SK-N-SH (cell line): ENCODE results near the gene PLIN4. TPM values are rescaled to one million over a fixed set of nuclear protein-coding genes. Genes with fewer than 3 reads are reported as not detected.

Experiments
- CTCF ChIA-PET: fragments of 300-600, 350-600 bp; formaldehyde crosslinking; extraction: SDS; loops from one replicate; lab custom pipeline; 2021; lab: Yijun Ruan, JAX
- POLR2A ChIA-PET: fragments of 350-600 bp; sonication (Branson Sonifier 250); formaldehyde crosslinking; extraction: SDS; loops from one replicate; lab custom pipeline; 2020; ENCODE audit warnings: antibody characterized with exemption, inconsistent platforms; lab: Yijun Ruan, JAX
- DNase-seq: peaks from one replicate; pipeline ENCODE4 v3.0.0; 2012
- H2AFZ ChIP-seq: fragments of 200-600 bp; sonication (generic); 2 replicates; pipeline ENCODE4 v1.8.1; 2016; ENCODE audit warnings: antibody characterized with exemption, mild to moderate bottlenecking, low read depth
- H3F3A ChIP-seq: fragments of 200-600 bp; sonication (generic); replicated peaks from 2 replicates; pipeline ENCODE3; 2016; ENCODE audit warnings: antibody characterized with exemption, mild to moderate bottlenecking; ENCODE audit not compliant: insufficient read depth
- H3K27ac ChIP-seq, 2 experiments: fragments of 200-500 bp in 1 of 2; fragments of 200-600 bp in 1 of 2; sonication (Bioruptor generic) in 1 of 2; sonication (generic), shearing (Covaris generic) in 1 of 2; 2 replicates each; pipeline versions ENCODE4 v1.5.1 to v1.6.1; 2014 to 2016; ENCODE audit warnings: low read depth in 2 of 2, inconsistent platforms in 1 of 2, low read length in 1 of 2, mild to moderate bottlenecking in 1 of 2, mixed read lengths in 1 of 2
- H3K27me3 ChIP-seq: fragments of 200-600 bp; sonication (generic), shearing (Covaris generic); 2 replicates; pipeline ENCODE4 v1.6.1; 2016; ENCODE audit warnings: mixed run types; ENCODE audit not compliant: insufficient read depth
- H3K36me3 ChIP-seq, 2 experiments: fragments of 200-500 bp in 1 of 2; fragments of 200-600 bp in 1 of 2; sonication (Bioruptor generic) in 1 of 2; sonication (generic) in 1 of 2; replicated peaks in 1 of 2; 2 replicates each; pipeline versions ENCODE3 to v1.5.1; 2014 to 2016; ENCODE audit warnings: low read length in 1 of 2, mild to moderate bottlenecking in 1 of 2; ENCODE audit not compliant: insufficient read depth in 2 of 2, control insufficient read depth in 1 of 2
- H3K4me1 ChIP-seq, 2 experiments: fragments of 200-500 bp in 1 of 2; fragments of 200-600 bp in 1 of 2; sonication (Bioruptor generic) in 1 of 2; sonication (generic), shearing (Covaris generic) in 1 of 2; 2 replicates each; pipeline versions ENCODE4 v1.5.1 to v1.6.1; 2014 to 2016; ENCODE audit warnings: low read depth in 1 of 2, low read length in 1 of 2, mixed run types in 1 of 2; ENCODE audit not compliant: insufficient read depth in 2 of 2, control insufficient read depth in 1 of 2
- H3K4me2 ChIP-seq: fragments of 200-600 bp; sonication (generic), shearing (Covaris generic); 2 replicates; pipeline ENCODE4 v1.6.1; 2017; ENCODE audit warnings: mixed run types
- H3K4me3 ChIP-seq, 2 experiments: fragments of 200-500 bp in 1 of 2; fragments of 200-600 bp in 1 of 2; sonication (Bioruptor generic) in 1 of 2; sonication (generic), shearing (Covaris generic) in 1 of 2; 2 replicates each; pipeline versions ENCODE4 v1.5.1 to v1.8.1; 2014 to 2016; ENCODE audit warnings: low read depth in 2 of 2, inconsistent platforms in 1 of 2, low read length in 1 of 2, mild to moderate bottlenecking in 1 of 2, mixed read lengths in 1 of 2, moderate library complexity in 1 of 2
- H3K79me2 ChIP-seq: fragments of 200-600 bp; sonication (generic); 2 replicates; pipeline ENCODE4 v1.8.1; 2017; ENCODE audit warnings: mild to moderate bottlenecking; ENCODE audit not compliant: insufficient read depth
- H3K9ac ChIP-seq: fragments of 200-600 bp; sonication (generic); 2 replicates; pipeline ENCODE4 v1.6.1; 2017; ENCODE audit warnings: mixed run types
- H3K9me2 ChIP-seq: fragments of 200-600 bp; sonication (generic); 2 replicates; pipeline ENCODE4 v1.6.1; 2017; ENCODE audit warnings: mixed run types
- H3K9me3 ChIP-seq: fragments of 200-600 bp; sonication (generic); 2 replicates; pipeline ENCODE4 v1.6.1; 2017; ENCODE audit warnings: mixed run types, mild to moderate bottlenecking, moderate library complexity
- H4K20me1 ChIP-seq: fragments of 200-600 bp; sonication (generic); 2 replicates; pipeline ENCODE4 v1.6.1; 2017; ENCODE audit warnings: mild to moderate bottlenecking, mixed run types; ENCODE audit not compliant: insufficient read depth
- CHD2 ChIP-seq: fragments of 150-350 bp; IDR thresholded peaks from 2 replicates; pipeline ENCODE4 v1.6.1; 2018; ENCODE audit warnings: low read length; ENCODE audit not compliant: partially characterized antibody
- EZH2phosphoT487 ChIP-seq: fragments of 200-600 bp; sonication (generic); IDR thresholded peaks from 2 replicates; pipeline ENCODE4 v1.6.1; 2017; ENCODE audit warnings: low read depth, mixed run types, mild to moderate bottlenecking, antibody characterized with exemption, moderate library complexity, borderline replicate concordance
- FOXJ3 ChIP-seq: sonication (generic); formaldehyde crosslinking; IDR thresholded peaks from 2 replicates; pipeline ENCODE4 v1.5.1; 2020; ENCODE audit warnings: mild to moderate bottlenecking, missing genetic modification reagents
- GABPA ChIP-seq: IDR thresholded peaks from 2 replicates; pipeline ENCODE4 v1.4.0; 2012; ENCODE audit warnings: low read depth, mild to moderate bottlenecking
- IRF3 ChIP-seq: fragments of 150-350 bp; IDR thresholded peaks from 2 replicates; pipeline ENCODE4 v1.6.1; 2016; ENCODE audit warnings: mild to moderate bottlenecking, low read depth, low read length
- JUND ChIP-seq: IDR thresholded peaks from 2 replicates; pipeline ENCODE4 v1.4.0; 2012
- NFIC ChIP-seq: IDR thresholded peaks from 2 replicates; pipeline ENCODE4 v1.4.0; 2012; ENCODE audit warnings: borderline replicate concordance
- RAD21 ChIP-seq: IDR thresholded peaks from 2 replicates; pipeline ENCODE4 v1.6.1; 2012; ENCODE audit warnings: mild to moderate bottlenecking, low read length
- RCOR1 ChIP-seq: fragments of 150-350 bp; IDR thresholded peaks from 2 replicates; pipeline ENCODE4 v1.6.1; 2017; ENCODE audit warnings: antibody characterized with exemption, low read length
- SIN3A ChIP-seq: IDR thresholded peaks from 2 replicates; pipeline ENCODE4 v1.6.1; 2012; ENCODE audit warnings: low read depth, mild to moderate bottlenecking, low read length, moderate library complexity, borderline replicate concordance
- SMC3 ChIP-seq: IDR thresholded peaks from 2 replicates; pipeline ENCODE4 v1.6.1; 2012; ENCODE audit warnings: low read depth, low read length, improper control_type of control experiment
- TEAD4 ChIP-seq: IDR thresholded peaks from 2 replicates; pipeline ENCODE4 v1.4.0; 2012; ENCODE audit warnings: mild to moderate bottlenecking, borderline replicate concordance; ENCODE audit not compliant: insufficient read depth
- USF2 ChIP-seq: fragments of 150-350 bp; IDR thresholded peaks from 2 replicates; pipeline ENCODE4 v1.6.1; 2017; ENCODE audit warnings: antibody characterized with exemption, low read length, low read depth, borderline replicate concordance
- YY1 ChIP-seq: IDR thresholded peaks from 2 replicates; pipeline ENCODE4 v1.4.0; 2012; ENCODE audit warnings: low read depth, mild to moderate bottlenecking
- ZBTB33 ChIP-seq: IDR thresholded peaks from 2 replicates; pipeline ENCODE4 v1.4.0; 2012; ENCODE audit warnings: low read depth, borderline replicate concordance
- WGBS: methylation state at CpG from one replicate; pipeline ENCODE4 v1.1.6; 2017; ENCODE audit warnings: low lambda C conversion rate; 5-methylcytosine and 5-hydroxymethylcytosine counted together
- polyA plus RNA-seq, 3 experiments: library from polyadenylated mRNA; depleted of rRNA; stranded (reverse); fragments of >200 nt; gene quantifications; 2 replicates each; pipeline ENCODE4 v1.2.3, GENCODE V29; 2012
- TF ChIP-seq, protein P1 (sequence below): IDR thresholded peaks from 2 replicates; pipeline ENCODE4 v1.4.0; 2012; ENCODE audit warnings: low read depth, borderline replicate concordance

PLIN4 gene
- polyA plus RNA-seq, 1 of the 3 experiments (the other 2 are of a cell fraction), result 0.07 TPM

- H2AFZ ChIP-seq, result peak overlapping the region; percentile 78; the same call in 1 of the 2 replicates
- peaks cover 20% of the 10 kb centered on the region; the same call in 1 of the 2 replicates for H4K20me1 ChIP-seq
- peak; percentile 98 for DNase-seq
- CTCF ChIA-PET, result interaction anchor here (0.6 to 1.1 kb wide), 6 partner anchors 24 to 100 kb away, joined by 3 to 4 read pairs (median 3); partner anchors contain the start of gene CHAF1A
- POLR2A ChIA-PET, result interaction anchor here (0.6 to 1.5 kb wide), 5 partner anchors 13 to 486 kb away, joined by 3 to 11 read pairs (median 6); partner anchors contain the start of genes DAPK3, EEF2 and HDGFL2
- 3% methylated on average over 48 of the region's 53 CpGs for WGBS
- H3K4me2 ChIP-seq, result peak overlapping the region; percentile 100
- H3K9me3 ChIP-seq, result no peaks in the 10 kb centered on the region
- H3K79me2 ChIP-seq, result peaks cover 32% of the 10 kb centered on the region
- peak overlapping the region; percentile 58 to 87 for H3K4me3 ChIP-seq
- H3K9ac ChIP-seq, result peak overlapping the region; percentile 88
- H3K27ac ChIP-seq, result peak overlapping the region; percentile 83 to 89
- no peaks in the 10 kb centered on the region for H3K9me2 ChIP-seq
- H3K4me1 ChIP-seq, result peaks cover 6 to 13% of the 10 kb centered on the region in 2 experiments; a peak in 2 of 4 replicates
- peaks cover 3% of the 10 kb centered on the region for H3F3A ChIP-seq
- H3K27me3 ChIP-seq, result no peaks in the 10 kb centered on the region
- no peak for TF ChIP-seq SIN3A
- TF ChIP-seq CHD2, result no peak
- no peak for TF ChIP-seq RCOR1
- TF ChIP-seq, protein P1, sequence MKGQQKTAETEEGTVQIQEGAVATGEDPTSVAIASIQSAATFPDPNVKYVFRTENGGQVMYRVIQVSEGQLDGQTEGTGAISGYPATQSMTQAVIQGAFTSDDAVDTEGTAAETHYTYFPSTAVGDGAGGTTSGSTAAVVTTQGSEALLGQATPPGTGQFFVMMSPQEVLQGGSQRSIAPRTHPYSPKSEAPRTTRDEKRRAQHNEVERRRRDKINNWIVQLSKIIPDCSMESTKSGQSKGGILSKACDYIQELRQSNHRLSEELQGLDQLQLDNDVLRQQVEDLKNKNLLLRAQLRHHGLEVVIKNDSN, result no peak
- TF ChIP-seq TEAD4, result no peak
- no peak for TF ChIP-seq FOXJ3 (CRISPR knock-in tag)
- TF ChIP-seq ZBTB33, result no peak
- no peak for TF ChIP-seq SMC3
- no peak for TF ChIP-seq EZH2phosphoT487
- no peak for TF ChIP-seq YY1
- TF ChIP-seq JUND, result no peak
- TF ChIP-seq IRF3, result no peak
- no peak for TF ChIP-seq GABPA
- no peak for TF ChIP-seq USF2
- TF ChIP-seq NFIC, result no peak
- no peak for TF ChIP-seq RAD21
- H3K36me3 ChIP-seq, result peaks cover 10 to 21% of the 10 kb centered on the region in 2 experiments
Observed at GRCh38 chr19:4456843-4457653, 61.2 kb downstream of the PLIN4 start.
